GM21529 (cell line): ENCODE results near the gene TADA3.

Source experiments
- ATAC-seq: cut with Tn5 transposase; IDR thresholded peaks from one replicate; pipeline ENCODE4 v1.9.1; 2021; ENCODE audit not compliant: unreplicated experiment

The TADA3 gene

GRCh38 chr3:9730657-9731205 is 61.5 kb downstream of the TADA3 start:
- peak; percentile 44 for ATAC-seq
